AG20443 (cell line): ENCODE data around the gene TSPAN8.
"Not testable (repeated sequence)": the region's sequence is repeated elsewhere in the genome, so short reads cannot be mapped to it uniquely, and the experiment has no call there.

Source experiments
- DNase-seq: peaks from one replicate; pipeline ENCODE4 v3.0.0; 2012; ENCODE audit warnings: low spot score, mixed read lengths

The TSPAN8 gene

DNA sequence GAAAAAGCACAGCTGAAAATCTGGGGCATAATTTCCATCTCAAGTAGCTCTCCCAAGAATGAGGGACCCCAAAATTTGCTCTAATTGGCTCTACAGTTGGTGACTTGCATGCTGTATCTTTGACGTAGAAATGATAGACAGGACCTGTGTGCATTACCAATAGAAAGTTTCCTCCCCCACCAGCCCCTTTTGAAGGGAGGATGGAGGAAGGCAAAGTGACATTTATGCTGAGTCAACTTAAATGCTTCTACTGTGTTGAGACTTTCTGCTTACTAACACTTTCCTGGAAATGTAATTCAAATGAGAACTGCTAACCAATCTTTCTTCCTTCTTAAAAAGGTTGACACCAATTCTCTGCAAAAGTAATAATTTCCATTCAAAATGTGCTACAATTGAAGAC, 31.9 kb downstream of the TSPAN8 start:
- DNase-seq, result no peak

DNA sequence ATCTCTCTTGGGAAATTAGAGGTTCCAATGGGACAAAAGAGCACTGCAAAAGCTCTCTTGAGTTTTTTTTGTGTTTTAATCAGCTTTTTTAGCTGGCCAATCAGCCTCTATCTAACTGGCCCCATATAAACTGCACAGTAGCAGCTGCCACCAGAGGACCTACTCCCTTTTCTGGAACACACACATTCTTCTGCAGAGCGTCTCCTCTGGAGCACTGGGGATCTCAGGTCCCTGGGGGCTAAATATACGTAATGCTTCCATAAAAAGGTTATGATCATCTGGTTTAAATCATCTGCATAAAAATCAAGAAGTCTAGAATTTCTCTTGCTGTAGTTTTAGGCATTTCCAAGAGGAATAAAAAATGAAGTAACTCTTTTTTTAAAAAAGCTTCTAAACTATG, 32.3 kb downstream of the TSPAN8 start:
- DNase-seq, result no peak

DNA sequence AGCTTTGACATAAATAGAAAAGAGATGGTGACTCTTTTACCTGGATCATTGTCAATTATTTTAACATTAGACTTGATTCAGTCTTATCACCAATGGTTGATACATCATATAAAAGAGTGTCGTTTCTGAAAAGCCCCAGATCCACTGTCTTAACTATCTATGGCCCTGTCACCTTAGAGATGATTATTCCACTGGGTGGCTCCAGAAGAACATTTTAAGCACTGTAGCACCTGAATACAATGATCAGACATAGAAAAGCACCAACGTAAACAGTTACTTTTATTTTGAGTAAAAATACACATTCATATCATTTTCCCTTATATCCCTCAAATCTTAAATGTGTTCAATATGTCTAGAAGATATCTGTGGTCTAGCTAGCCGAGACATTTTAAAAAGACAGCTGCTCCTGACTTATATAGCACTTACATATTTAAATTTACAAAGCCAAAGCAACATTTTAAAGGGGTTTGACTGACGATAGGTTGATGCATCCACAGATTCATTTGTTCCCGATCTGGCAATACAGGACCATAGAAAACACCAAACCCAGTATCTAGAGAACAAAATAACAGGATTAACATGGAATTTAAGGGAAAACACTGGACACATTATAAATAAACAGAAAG, 32.9 kb downstream of the TSPAN8 start:
- DNase-seq, result no peak

DNA sequence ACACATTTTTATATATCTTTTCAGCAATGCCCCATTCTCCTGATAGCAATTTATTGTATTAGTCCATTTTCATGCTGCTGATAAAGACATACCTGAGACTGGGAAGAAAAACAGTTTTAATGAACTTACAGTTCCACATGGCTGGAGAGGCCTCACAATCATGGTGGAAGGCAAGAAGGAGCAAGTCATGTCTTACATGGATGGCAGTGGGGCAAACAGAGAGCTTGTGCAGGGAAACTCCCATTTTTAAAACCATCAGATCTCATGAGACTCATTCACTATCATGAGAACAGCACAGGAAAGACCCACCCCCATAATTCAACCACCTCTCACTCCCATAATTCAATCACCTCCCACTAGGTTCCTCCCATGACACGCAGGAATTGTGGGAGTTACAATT, 44.7 kb downstream of the TSPAN8 start:
- not testable (repeated sequence) for DNase-seq

DNA sequence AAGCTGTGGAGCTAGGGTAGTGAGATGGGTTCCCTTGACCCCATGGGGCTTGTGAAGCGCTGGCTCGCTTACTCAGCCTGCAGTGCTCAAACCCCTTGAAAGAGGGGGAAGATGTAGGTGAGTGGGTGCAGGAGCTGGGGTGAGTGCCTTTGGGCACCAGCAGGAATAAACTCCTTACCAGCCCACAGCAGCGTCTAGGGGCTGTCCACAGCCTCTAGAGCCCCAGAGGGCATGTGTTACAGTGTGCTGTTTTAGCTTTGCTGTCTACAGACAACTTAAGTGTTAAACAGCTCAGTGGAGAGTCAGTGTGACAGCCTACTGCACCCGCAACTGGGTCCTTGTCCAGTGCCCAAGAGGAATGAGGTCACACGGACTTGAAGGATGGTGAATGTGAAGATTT, 48.0 kb downstream of the TSPAN8 start:
- no peak for DNase-seq

DNA sequence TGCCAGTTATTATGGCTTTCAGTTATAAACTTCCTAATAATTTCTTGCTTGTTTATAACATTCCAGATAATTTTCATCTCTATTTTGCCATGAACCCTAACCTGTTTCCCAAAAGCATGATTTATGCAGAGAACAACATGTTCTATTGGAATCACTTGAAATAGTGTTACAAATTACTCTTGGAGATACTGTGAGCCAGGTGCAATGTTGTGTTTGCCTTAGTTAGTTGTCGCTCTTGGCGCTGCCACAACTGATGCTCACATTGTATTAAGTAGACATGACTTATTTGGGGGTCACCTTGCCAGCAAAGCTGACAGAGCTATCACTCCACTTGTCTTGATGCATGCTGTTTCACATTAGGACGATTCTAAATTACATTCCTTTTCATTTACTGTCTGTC, 49.4 kb downstream of the TSPAN8 start:
- no peak for DNase-seq

DNA sequence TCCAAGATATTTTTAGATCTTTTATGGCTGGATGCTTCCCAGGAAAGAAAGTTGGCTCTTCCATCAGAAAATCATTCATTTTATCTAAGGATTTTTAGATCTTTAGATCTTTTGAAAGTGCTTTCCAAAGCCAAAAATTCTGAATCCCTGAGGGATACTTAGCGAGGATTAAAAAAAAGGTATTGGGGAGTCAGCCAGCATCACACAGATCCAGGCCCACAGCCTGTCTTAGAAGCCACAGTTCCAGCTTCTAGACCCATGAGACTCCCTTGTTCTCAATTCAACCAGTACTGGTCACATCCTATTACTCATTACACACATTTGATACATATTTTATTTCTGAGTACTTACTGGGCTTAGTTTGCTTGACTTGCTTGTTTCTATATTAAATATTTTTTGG, 49.9 kb downstream of the TSPAN8 start:
- no peak for DNase-seq

DNA sequence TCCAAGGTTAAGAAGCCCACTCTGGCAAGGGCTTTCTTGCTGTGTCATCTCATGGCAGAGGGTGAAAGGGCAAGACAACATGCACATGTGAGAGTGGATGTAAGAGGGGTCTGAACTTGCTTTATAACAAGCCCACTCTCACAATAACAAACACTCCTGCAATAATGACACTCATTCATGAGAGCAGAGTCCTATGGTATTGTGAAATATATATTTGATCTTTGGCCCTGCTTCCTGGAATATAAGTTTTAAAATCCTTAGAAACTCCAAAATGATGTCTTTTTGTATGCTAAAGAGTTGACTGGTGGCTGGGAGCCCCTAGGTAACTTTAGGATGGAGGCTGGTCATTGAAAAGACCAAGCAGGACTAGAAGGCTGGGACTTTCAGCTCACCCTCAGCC, 51.8 kb downstream of the TSPAN8 start:
- no peak for DNase-seq

DNA sequence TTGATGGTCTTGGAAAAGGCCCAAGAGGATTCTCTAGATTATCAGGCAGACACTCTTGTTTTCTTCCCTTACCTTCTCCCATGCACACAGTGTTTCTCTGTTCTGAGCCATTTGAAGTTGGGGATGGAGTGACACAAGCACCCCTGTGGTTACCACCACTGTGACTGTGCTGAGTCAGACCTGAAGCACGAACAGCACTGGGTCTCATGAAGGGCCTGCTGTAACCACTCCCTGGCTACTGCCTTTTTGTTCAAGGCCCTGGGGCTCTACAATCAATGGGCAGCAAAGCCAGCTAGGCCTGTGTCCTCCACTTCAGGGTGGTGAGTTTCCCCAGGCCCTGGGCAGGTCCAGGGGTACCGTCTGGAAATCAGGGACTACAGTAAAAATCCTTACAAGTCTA, 65.5 kb downstream of the TSPAN8 start:
- no peak for DNase-seq

DNA sequence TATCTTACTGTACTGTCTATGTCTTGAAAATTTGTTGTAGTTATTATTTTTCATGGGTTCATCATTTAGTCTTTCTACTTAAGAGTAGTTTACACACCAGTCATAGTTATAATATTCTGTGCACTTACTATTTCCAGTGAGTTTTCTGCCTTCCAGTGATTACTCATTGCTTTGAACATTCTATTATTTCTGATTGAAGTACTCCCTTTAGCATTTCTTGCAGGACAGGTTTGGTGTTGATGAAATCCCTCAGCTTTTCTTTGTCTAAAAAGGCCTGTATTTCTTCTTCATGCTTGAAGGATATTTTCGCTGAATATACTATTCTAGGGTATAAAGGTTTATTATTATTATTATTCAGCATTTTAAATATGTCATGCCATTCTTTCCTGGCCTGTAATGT, 66.8 kb downstream of the TSPAN8 start:
- DNase-seq, result no peak

DNA sequence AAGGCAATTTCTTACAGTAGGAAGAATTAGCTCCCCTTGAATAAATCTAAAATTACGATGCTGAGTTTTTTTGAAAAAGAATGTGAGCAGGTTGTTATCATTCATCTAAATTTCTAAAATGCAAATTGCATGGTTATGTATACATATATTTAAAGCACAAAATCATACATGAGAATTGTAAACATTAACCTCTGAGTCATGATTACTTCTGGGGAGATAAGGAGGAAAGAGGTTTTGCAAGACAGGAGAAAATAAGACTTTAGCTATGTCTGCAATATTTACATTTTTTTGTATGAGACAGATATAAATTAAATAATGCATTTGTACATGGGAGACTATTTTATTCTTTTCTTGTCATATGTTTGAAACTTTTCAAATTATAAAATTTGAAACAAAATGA, 72.2 kb downstream of the TSPAN8 start:
- no peak for DNase-seq

DNA sequence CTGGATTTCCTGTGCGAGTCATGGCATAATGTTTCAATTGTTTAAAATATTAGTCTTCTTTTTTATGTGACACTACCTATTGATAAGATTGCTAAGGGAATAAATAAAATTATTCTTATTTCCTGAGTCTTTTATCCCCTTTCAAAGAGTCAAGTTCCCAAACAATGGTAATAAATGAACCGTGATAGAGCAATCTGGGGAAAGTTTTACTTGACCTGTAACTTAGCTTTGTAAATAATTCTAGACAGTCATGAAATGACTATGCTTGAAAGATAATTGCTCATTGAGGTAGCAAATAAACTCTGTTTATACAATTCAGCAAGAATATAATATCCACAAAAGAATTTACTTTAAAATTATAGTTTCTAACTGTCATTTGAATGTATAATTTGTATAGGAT, 82.1 kb downstream of the TSPAN8 start:
- DNase-seq, result no peak
